K562 (cell line): Measurements from ENCODE around the gene ERP44. TPM values are rescaled to one million over a fixed set of nuclear protein-coding genes. Genes with fewer than 3 reads are reported as not detected.

Experiments
- ATF4 ChIP-seq: fragments of 450-650 bp; formaldehyde crosslinking; IDR thresholded peaks from 2 replicates; pipeline ENCODE4 v1.4.0; 2022; ENCODE audit warnings: mild to moderate bottlenecking, moderate library complexity
- CBFA2T2 ChIP-seq: fragments of 450-650 bp; conservative IDR thresholded peaks from 2 replicates; pipeline ENCODE4 v1.6.1; 2017; ENCODE audit warnings: mild to moderate bottlenecking
- CBX2 ChIP-seq: fragments of 200-600 bp; sonication (generic); IDR thresholded peaks from one replicate; pipeline ENCODE4 v1.6.1; 2012; ENCODE audit warnings: mild to moderate bottlenecking, low read length, inconsistent platforms; ENCODE audit not compliant: insufficient read depth, poor library complexity, severe bottlenecking
- CSDE1 ChIP-seq, 2 experiments: fragments of 450-650 bp; IDR thresholded peaks; 2 replicates each; pipeline ENCODE4 v1.6.1; 2016; ENCODE audit warnings: mild to moderate bottlenecking in 1 of 2
- E2F3 ChIP-seq: fragments of 250-450 bp; sonication (Bioruptor Pico); IDR thresholded peaks from 2 replicates; pipeline ENCODE4 v1.4.0; 2020; ENCODE audit warnings: mild to moderate bottlenecking
- HMBOX1 ChIP-seq: sonication (generic); IDR thresholded peaks from 2 replicates; pipeline ENCODE4 v1.6.1; 2016
- KDM1A ChIP-seq, 2 experiments: fragments of 450-650 bp; IDR thresholded peaks; 2 replicates each; pipeline ENCODE4 v1.6.1; 2016; ENCODE audit warnings: mild to moderate bottlenecking in 2 of 2
- KHSRP ChIP-seq: fragments of 450-650 bp; IDR thresholded peaks from 2 replicates; pipeline ENCODE4 v1.6.1; 2017
- MIER1 ChIP-seq: fragments of 450-650 bp; IDR thresholded peaks from 2 replicates; pipeline ENCODE4 v1.6.1; 2016; ENCODE audit warnings: antibody characterized with exemption, mild to moderate bottlenecking, low read depth
- MITF ChIP-seq: IDR thresholded peaks from 2 replicates; pipeline ENCODE4 v1.6.1; 2014; ENCODE audit warnings: antibody characterized with exemption
- MTA3 ChIP-seq: fragments of 450-650 bp; formaldehyde crosslinking; IDR thresholded peaks from 2 replicates; pipeline ENCODE4 v1.6.1; 2017; ENCODE audit warnings: mild to moderate bottlenecking, borderline replicate concordance
- SIRT6 ChIP-seq: IDR thresholded peaks from one replicate; pipeline ENCODE4 v1.6.1; 2012; ENCODE audit warnings: low read depth, mild to moderate bottlenecking, control low read depth, inconsistent platforms, low read length, moderate library complexity
- TCF15 ChIP-seq: fragments of 250-450 bp; sonication (Bioruptor Pico); IDR thresholded peaks from 2 replicates; pipeline ENCODE4 v1.8.0; 2022; ENCODE audit warnings: moderate library complexity, mild to moderate bottlenecking, inconsistent platforms
- TCF7L2 ChIP-seq: fragments of 150-350 bp; IDR thresholded peaks from 2 replicates; pipeline ENCODE4 v1.6.1; 2016; ENCODE audit warnings: low read depth, mild to moderate bottlenecking, low read length, moderate library complexity
- TRIM28 ChIP-seq: fragments of 450-650 bp; IDR thresholded peaks from 2 replicates; pipeline ENCODE4 v1.6.1; 2017
- ZBTB1 ChIP-seq: sonication (generic); formaldehyde crosslinking; IDR thresholded peaks from 2 replicates; pipeline ENCODE4 v1.8.1; 2023; ENCODE audit warnings: missing genetic modification reagents, low read depth, mild to moderate bottlenecking, borderline replicate concordance
- ZBTB5 ChIP-seq: fragments of 450-650 bp; IDR thresholded peaks from 2 replicates; pipeline ENCODE4 v1.6.1; 2017; ENCODE audit warnings: antibody characterized with exemption
- ZEB2 ChIP-seq: fragments of 450-650 bp; IDR thresholded peaks from 2 replicates; pipeline ENCODE4 v1.6.1; 2016
- ZNF395 ChIP-seq: fragments of 200-800 bp; sonication (Bioruptor generic); IDR thresholded peaks from 2 replicates; pipeline ENCODE4 v1.6.1; 2017; ENCODE audit warnings: missing genetic modification characterization, missing compliant biosample characterization
- ZNF511 ChIP-seq: sonication (generic); formaldehyde crosslinking; IDR thresholded peaks from 2 replicates; pipeline ENCODE4 v1.8.0; 2022; ENCODE audit warnings: mild to moderate bottlenecking, missing genetic modification reagents
- ZNF75A ChIP-seq: fragments of 450-650 bp; formaldehyde crosslinking; IDR thresholded peaks from 2 replicates; pipeline ENCODE4 v1.4.0; 2020; ENCODE audit warnings: mild to moderate bottlenecking
- polyA plus RNA-seq, 8 experiments: library from polyadenylated mRNA; depleted of rRNA in 4 of 8; stranded (reverse) in 5 of 8; unstranded in 3 of 8; fragments of >200 nt; fragmentation: Nextera tagmentation in 2 of 8; fragmentation: Illumina TruSeq in 1 of 8; extraction: Ambion mirVana in 2 of 8; extraction: Trizol in 1 of 8; gene quantifications; 2 replicates each; pipeline versions ENCODE4 v1.2.1 to v1.2.3, GENCODE V29; 2011 to 2014; ENCODE audit warnings: inconsistent platforms in 1 of 8, missing spikeins in 1 of 8
- total RNA-seq, 7 experiments: library from RNA; depleted of rRNA in 6 of 7; stranded (reverse); fragments of >200 nt in 6 of 7; fragmentation: Illumina TruSeq in 2 of 7; extraction: Trizol in 2 of 7; gene quantifications; 2 replicates each; pipeline versions ENCODE4 v1.2.1 to v1.2.3, GENCODE V29; 2011 to 2021; ENCODE audit warnings: low replicate concordance in 1 of 7

The ERP44 gene
- total and polyA plus RNA-seq, 9 of the 15 experiments (the other 6 are each of a cell fraction or from before 2014, with no cell fraction given): 9.2 to 23.4 (median 13.6) TPM

- TF ChIP-seq ZNF511 (CRISPR knock-in tag) (no peak), CBFA2T2 (peak; percentile 92), CBX2 (no peak), MIER1 (no peak), ZNF395 (CRISPR knock-in tag) (no peak), KHSRP (no peak), ZEB2 (0 out of 2 replicates have a peak, but pooled peaks have one; percentile 57), ZNF75A (no peak), HMBOX1 (no peak), E2F3 (no peak), CSDE1 (IDR thresholded peaks at IDR 0.05) (no peak), SIRT6 (no peak), MTA3 (no peak), KDM1A (IDR thresholded peaks at IDR 0.05) (peak; percentile 37 to 64; a peak in 2 of 4 replicates), MITF (no peak), TRIM28 (0 out of 2 replicates have a peak, but pooled peaks have one; percentile 37), TCF15 (no peak), ZBTB5 (no peak), ATF4 (CRISPR knock-in tag) (no peak), TCF7L2 (no peak), ZBTB1 (no peak)
Observed at GRCh38 chr9:100070104-100071041, 28.4 kb downstream of the ERP44 start (continued).
